A549 treated with RU486 at 1 μM for 4 hours (cell line): ENCODE data around the gene ADAMTS1. TPM values are rescaled to one million over a fixed set of nuclear protein-coding genes. Genes with fewer than 3 reads are reported as not detected.

Experiments
- total RNA-seq: library from RNA; stranded (reverse); fragments of 200-300 nt; extraction: Qiagen RNA extraction; gene quantifications from 5 replicates; pipeline ENCODE4 v1.2.3, GENCODE V29; 2022; ENCODE audit warnings: low read depth

The ADAMTS1 gene
- total RNA-seq, result 0.15 to 0.48 TPM (median 0.22 TPM) in 5 replicates

GRCh38 chr21:26845066-26845758, at the start of gene ADAMTS1:
Gene ADAMTS1 (minus strand): TSS chr21:26845409. CDS start chr21:26844954, 455 bp downstream.

Other genes with a start within 250 kb of the ADAMTS1 start
- not detected in 5 replicates for gene ADAMTS5, start 121.7 kb upstream of the ADAMTS1 start, total RNA-seq